ENCODE data around the gene KLHL20. TPM values are rescaled to one million over a fixed set of nuclear protein-coding genes. Genes with fewer than 3 reads are reported as not detected.

KLHL20 gene
- total and polyA plus RNA-seq, 2 of the 8 experiments (the other 6 are each of a cell fraction or from before 2014, with no cell fraction given): 4.9 to 12.3 TPM

DNA sequence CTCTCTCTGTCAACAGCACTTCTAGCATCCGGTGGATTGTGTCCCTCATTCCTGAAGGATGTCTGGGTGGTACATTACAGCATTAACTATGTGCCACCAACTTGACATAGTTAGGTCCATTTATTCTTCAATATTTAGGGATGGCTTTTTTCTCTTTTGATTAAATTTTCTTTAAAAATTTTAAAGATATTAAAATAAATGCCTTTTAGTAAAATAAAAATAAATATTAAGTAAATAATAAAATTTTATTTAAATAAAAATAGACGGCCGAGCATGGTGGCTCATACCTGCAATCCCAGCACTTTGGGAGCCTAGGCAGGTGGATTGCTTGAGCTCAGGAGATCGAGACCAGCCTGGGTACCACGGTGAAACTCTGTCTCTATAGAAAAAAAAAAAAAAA lies 9.7 kb upstream of the KLHL20 start (continued):
- TF ChIP-seq POU5F1 (IDR thresholded peaks at IDR 0.05; ENCODE audit: low read depth, low read length): no peak
- TF ChIP-seq NRF1 (IDR thresholded peaks at IDR 0.05; ENCODE audit: low read depth, low read length): no peak

All from H1 (cell line).